Effector memory CD4-positive, alpha-beta T cell (primary cell): ENCODE results near the gene ADAP1.

ENCODE experiments used
- DNase-seq, 3 donors: peaks; one replicate each; pipeline ENCODE4 v3.0.0-alpha.2; 2020
- H3K27ac ChIP-seq: 2 replicates; pipeline ENCODE4 v1.7.0; 2013; ENCODE audit warnings: mild to moderate bottlenecking, low read length, moderate library complexity; ENCODE audit not compliant: insufficient read depth, poor library complexity, severe bottlenecking
- H3K27me3 ChIP-seq: replicated peaks from 2 replicates; pipeline ENCODE4 v1.7.0; 2013; ENCODE audit warnings: mild to moderate bottlenecking, low read length; ENCODE audit not compliant: insufficient read depth, control insufficient read depth, poor library complexity, severe bottlenecking
- H3K36me3 ChIP-seq: 2 replicates; pipeline ENCODE4 v1.7.0; 2013; ENCODE audit warnings: mild to moderate bottlenecking, low read length, moderate library complexity; ENCODE audit not compliant: control insufficient read depth, insufficient read depth
- H3K4me1 ChIP-seq: 2 replicates; pipeline ENCODE4 v1.7.0; 2013; ENCODE audit warnings: low read length, mild to moderate bottlenecking; ENCODE audit not compliant: control insufficient read depth, insufficient read depth, poor library complexity, severe bottlenecking
- H3K4me3 ChIP-seq: 2 replicates; pipeline ENCODE4 v1.7.0; 2013; ENCODE audit warnings: low read length, low read depth, mild to moderate bottlenecking; ENCODE audit not compliant: insufficient read depth, poor library complexity, severe bottlenecking
- H3K9me3 ChIP-seq: 2 replicates; pipeline ENCODE4 v1.7.0; 2013; ENCODE audit warnings: mild to moderate bottlenecking, low read length, moderate library complexity; ENCODE audit not compliant: control insufficient read depth

ADAP1 gene

GRCh38 chr7:995571-995970, 41.1 kb upstream of the ADAP1 start:
- Histone ChIP-seq H3K27me3 (no peaks in the 10 kb centered on the region), H3K4me1 (peaks cover 3% of the 10 kb centered on the region), H3K4me3 (no peak overlapping the region), H3K27ac (no peak overlapping the region), H3K9me3 (no peaks in the 10 kb centered on the region), H3K36me3 (peaks cover 11% of the 10 kb centered on the region)
- DNase-seq, result no peak

GRCh38 chr7:994592-995308, 40.3 kb upstream of the ADAP1 start:
- H3K36me3 ChIP-seq, result peaks cover 11% of the 10 kb centered on the region
- no peaks in the 10 kb centered on the region for H3K27me3 ChIP-seq
- H3K9me3 ChIP-seq, result no peaks in the 10 kb centered on the region
- H3K4me1 ChIP-seq, result peaks cover 3% of the 10 kb centered on the region
- H3K4me3 ChIP-seq, result no peak overlapping the region
- DNase-seq, result no peak
- no peak overlapping the region for H3K27ac ChIP-seq

GRCh38 chr7:992709-993607, 38.5 kb upstream of the ADAP1 start:
- DNase-seq, result peak; percentile 83 to 89 (median 85)
- H3K27ac ChIP-seq, result no peak overlapping the region
- no peak overlapping the region for H3K4me3 ChIP-seq
- H3K4me1 ChIP-seq, result peaks cover 3% of the 10 kb centered on the region
- peaks cover 7% of the 10 kb centered on the region for H3K36me3 ChIP-seq
- H3K9me3 ChIP-seq, result no peaks in the 10 kb centered on the region
- peaks cover 7% of the 10 kb centered on the region for H3K27me3 ChIP-seq

- H3K27ac ChIP-seq, result no peak overlapping the region
- H3K27me3 ChIP-seq, result peaks cover 14% of the 10 kb centered on the region
- H3K4me1 ChIP-seq, result peaks cover 3% of the 10 kb centered on the region
- peaks cover 2% of the 10 kb centered on the region for H3K36me3 ChIP-seq
- no peak for DNase-seq
- no peaks in the 10 kb centered on the region for H3K9me3 ChIP-seq
- H3K4me3 ChIP-seq, result no peak overlapping the region
These were observed 37.5 kb upstream of the ADAP1 start for GRCh38 chr7:991729-992656.

- Histone ChIP-seq H3K4me1 (peaks cover 3% of the 10 kb centered on the region), H3K9me3 (no peaks in the 10 kb centered on the region), H3K27me3 (peaks cover 14% of the 10 kb centered on the region), H3K4me3 (no peak overlapping the region), H3K36me3 (no peaks in the 10 kb centered on the region), H3K27ac (no peak overlapping the region)
- DNase-seq, result no peak
These were observed 36.7 kb upstream of the ADAP1 start for GRCh38 chr7:990933-991728.

- H3K27ac ChIP-seq, result no peak overlapping the region
- H3K27me3 ChIP-seq, result peaks cover 14% of the 10 kb centered on the region
- H3K9me3 ChIP-seq, result no peaks in the 10 kb centered on the region
- peaks cover 3% of the 10 kb centered on the region for H3K4me1 ChIP-seq
- no peak overlapping the region for H3K4me3 ChIP-seq
- H3K36me3 ChIP-seq, result no peaks in the 10 kb centered on the region
- DNase-seq, result no peak
These were observed 36.0 kb upstream of the ADAP1 start for GRCh38 chr7:990352-990932.

- H3K4me1 ChIP-seq, result peaks cover 3% of the 10 kb centered on the region
- H3K9me3 ChIP-seq, result no peaks in the 10 kb centered on the region
- H3K27me3 ChIP-seq, result peaks cover 14% of the 10 kb centered on the region
- no peaks in the 10 kb centered on the region for H3K36me3 ChIP-seq
- H3K4me3 ChIP-seq, result no peak overlapping the region
- no peak for DNase-seq
- no peak overlapping the region for H3K27ac ChIP-seq
These were observed 34.6 kb upstream of the ADAP1 start for GRCh38 chr7:988963-989529.

GRCh38 chr7:988426-988911, 34.0 kb upstream of the ADAP1 start:
- H3K27me3 ChIP-seq, result peaks cover 14% of the 10 kb centered on the region
- H3K4me3 ChIP-seq, result no peak overlapping the region
- no peak for DNase-seq
- H3K9me3 ChIP-seq, result no peaks in the 10 kb centered on the region
- H3K4me1 ChIP-seq, result peaks cover 3% of the 10 kb centered on the region
- H3K36me3 ChIP-seq, result no peaks in the 10 kb centered on the region
- H3K27ac ChIP-seq, result no peak overlapping the region
